ENCODE results near the gene CCND3.

CCND3 gene

DNA sequence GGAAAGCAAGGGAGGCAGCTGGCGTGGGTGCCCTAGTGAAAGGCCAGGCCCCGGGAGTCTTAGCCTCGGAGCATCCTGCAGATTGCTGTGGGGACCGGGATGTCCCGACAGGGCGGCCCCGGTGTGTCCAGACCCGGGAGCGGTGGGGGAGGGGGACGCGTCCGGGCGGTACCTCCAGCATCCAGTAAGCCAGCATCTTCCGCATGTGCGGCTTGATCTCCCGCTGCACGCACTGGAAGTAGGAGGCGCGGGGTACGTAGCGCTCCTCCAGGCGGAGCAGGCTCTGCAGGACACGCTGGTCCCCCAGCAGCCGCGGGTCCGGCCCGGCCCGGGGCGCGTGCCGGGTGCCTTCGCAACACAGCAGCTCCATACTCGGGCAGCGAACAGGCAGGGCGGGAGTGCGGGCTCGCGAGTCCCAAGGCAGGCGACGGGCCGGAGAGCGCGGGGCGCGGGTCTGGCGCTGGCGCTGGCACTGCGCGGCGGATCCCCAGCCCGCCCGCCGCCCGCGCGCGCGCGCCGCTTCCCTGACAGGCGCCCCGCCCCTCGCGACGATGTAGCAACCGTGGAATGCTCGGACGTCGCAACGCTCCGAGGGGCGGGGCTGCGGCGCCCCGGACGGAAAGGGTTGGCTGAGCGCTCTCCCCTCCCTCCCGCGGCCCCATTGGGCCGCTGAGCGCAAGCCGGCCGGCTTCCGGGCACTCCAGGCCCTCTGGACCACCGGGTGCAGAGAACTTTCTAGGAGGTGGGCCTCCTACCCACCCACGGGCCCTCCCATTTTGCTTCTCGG lies at the start of gene CCND3:
TSS of gene CCND3 (minus strand) at position 529 of the 787 bp plus-strand sequence. CDS start at position 370, 159 bp downstream.
- DNase-seq (ENCODE audit: low spot score), result peak; percentile 83

- no peak for DNase-seq (ENCODE audit: low spot score)
Measured at GRCh38 chr6:41986339-41986738, 44.7 kb upstream of the CCND3 start.

DNA sequence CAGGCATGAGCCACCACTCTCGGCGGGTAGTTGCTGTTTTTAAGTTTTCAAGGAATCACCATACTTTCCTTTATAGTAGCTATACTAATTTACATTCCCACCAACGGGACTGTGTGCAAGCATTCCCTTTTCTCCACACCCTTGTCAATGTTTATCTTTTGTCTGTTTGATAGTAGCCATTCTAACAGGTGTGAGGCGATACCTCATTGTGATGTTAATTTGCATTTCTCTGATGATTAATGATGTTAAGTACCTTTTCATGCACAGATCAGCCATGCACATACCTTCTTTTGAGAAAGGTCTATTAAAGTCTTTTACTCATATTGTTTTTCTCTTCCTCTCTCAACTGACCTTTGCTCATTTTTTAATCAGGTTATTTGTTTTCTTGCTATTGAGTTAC lies 43.0 kb upstream of the CCND3 start:
- DNase-seq (ENCODE audit: low spot score), result no peak

DNA sequence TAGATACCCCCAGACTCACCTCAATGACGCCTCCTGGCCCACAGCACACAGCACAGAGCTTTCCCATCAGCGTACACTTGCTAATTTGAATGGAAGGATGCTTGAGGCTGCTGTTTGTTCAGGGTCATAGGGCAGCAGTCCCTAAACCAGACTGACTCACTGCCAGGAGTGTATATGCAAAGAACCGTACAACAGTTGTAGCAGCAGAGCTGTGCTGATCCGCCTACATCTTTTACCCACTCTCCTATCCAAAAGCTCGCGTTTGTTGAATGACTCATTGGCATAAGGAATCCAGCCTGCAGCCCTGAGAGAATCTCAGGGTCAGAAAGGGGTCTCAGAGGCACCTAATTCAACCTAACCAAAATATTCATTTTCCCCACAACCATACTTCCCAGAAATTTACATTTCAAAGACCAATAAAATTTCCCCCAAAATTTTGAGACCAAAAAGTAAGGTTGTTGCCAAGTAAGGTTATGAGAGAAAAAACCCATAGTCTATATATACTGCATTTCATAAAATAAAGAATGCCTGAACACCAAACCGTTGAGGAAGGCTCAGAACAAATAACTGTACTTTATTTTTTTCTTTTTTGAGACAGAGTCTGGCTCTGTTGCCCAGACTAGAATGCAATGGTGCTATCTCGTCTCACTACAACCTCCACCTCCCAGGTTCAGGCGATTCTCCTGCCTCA lies 35.3 kb upstream of the CCND3 start:
- no peak for DNase-seq (ENCODE audit: low spot score)

DNA sequence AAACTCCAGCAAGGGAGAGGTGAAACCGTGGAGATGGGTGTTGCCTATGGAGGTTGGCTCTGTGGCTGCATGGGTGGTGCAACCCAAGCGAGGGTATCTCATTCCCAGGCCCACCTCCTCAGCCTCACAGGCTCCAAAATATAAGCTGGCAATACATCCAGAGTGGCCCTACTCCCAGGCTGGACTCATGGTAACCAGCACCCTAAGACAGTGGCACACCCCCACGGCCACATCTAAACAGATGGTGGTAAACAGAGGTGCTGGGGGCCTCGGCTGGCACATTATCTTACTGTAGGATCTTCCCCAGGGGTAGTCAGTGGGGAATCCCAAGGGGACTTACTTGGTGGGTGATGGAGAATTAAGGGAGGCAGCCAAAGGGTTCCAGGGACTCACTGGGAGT lies 33.7 kb upstream of the CCND3 start:
- no peak for DNase-seq (ENCODE audit: low spot score)

DNA sequence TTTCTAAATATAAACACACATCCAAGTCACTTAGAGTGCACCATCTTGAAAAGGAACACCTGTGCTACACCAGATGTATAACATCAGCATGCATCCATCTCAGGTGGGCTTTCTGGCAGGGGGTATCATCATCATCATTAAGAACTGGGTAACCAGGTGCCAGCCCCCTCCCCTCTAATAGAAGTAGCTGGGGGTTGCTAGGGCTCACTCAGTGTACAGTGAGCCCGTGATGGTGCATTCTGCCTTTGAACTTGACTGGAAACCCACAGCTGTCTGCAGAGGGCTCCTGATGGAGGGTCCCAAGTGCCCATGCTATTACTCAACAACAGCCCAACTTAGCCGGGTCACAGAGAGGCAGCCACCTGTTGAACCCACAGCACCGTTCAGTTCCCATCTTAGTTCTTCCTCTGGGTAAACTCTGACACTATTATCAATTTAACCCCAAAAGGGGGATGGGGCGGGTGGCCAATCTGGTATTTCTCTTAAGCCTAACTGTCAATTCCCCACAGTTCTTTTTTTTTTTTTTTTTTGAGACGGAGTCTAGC lies 32.7 kb upstream of the CCND3 start:
- no peak for DNase-seq (ENCODE audit: low spot score)

DNA sequence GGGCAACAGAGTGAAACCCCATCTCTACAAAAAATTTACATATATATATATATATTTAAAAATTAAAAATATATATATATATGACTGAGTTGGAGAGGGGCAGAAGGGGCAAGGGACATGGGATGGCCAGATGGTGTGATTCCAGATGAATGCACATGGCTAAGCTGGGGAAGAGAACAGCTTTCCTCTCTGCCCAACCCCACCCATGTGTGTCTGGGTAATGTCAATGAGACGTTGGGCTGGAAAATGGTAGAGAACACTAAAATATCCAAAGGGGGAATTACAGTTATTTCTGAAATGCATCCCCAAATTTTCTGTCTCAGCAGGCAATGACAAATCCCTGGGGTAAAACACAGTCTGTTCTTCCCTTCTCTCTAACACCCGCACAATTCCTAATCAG lies 31.2 kb upstream of the CCND3 start:
- DNase-seq (ENCODE audit: low spot score), result no peak

GRCh38 chr6:41970436-41970846 lies 28.8 kb upstream of the CCND3 start:
- DNase-seq (ENCODE audit: low spot score), result peak; percentile 27

GRCh38 chr6:41967312-41968287 lies 26.0 kb upstream of the CCND3 start:
- DNase-seq (ENCODE audit: low spot score), result no peak

GRCh38 chr6:41966961-41967311 lies 25.3 kb upstream of the CCND3 start:
- peak; percentile 83 for DNase-seq (ENCODE audit: low spot score)

DNA sequence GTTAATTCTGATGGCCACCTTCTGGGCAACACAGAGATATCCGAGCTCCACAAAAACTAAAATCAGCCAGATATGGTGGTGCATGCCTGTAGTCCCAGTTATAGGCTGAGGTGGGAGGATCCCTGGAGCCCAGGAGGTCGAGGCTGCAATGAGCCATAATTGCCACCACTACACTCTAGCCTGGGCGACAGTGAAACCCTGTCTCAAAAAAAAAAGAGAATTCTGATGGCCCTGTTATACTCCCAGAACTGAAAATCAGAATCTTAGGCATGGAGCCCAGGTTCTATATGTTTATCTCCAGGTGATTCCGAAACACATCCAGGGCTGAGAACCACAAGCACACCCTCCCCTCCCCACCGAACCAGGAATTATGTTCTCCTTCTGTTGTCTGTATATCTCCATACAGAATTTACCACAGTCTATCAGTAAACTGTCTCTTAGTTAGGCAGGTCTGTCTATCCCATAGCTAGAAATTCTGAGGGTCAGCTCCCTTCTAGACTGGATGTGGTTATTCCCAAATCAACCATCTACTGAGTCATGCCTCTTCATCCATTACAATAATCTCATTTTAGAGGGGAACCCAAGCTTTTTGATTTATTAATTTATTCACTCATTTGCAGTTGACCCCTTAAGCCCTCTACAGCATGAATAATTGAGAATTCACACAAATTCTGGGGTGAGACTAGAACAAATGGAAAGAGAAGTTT lies 24.8 kb upstream of the CCND3 start:
- DNase-seq (ENCODE audit: low spot score), result peak; percentile 18

GRCh38 chr6:41965429-41966213 lies 24.0 kb upstream of the CCND3 start:
- DNase-seq (ENCODE audit: low spot score), result peak; percentile 27

DNA sequence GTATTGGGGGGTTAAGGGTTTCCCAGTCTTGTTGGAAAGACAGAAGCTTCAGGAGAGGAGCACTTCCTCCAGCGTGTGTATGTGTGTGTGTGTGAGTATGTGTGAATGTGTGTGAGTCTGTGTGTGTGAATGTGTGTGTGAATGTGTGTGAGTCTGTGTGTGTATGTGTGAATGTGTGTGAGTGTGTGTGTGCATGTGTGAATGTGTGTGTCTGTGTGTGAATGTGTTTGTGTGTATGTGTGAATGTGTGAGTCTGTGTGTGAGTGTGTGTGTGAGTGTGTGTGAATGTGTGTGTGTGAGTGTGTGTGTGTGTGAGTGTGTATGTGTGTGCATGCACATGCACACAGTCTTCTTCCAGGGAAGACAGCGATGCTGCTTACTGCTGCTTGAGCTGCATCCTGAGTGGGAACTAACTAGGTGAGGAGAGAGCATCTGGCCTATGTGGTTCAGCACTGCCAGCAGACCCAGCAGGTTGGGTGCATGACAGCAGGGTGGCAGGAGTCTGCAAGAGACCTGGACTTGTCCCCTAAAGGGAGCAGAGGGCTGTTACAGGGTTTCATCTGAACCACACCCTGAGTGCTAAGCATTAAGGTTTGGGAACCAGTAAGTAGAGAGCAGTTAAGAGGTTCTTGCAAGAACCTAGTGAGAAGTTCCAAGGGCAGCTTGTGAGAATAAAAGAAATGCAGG lies 22.7 kb upstream of the CCND3 start:
- no peak for DNase-seq (ENCODE audit: low spot score)

GRCh38 chr6:41963371-41963770 lies 21.8 kb upstream of the CCND3 start:
- no peak for DNase-seq (ENCODE audit: low spot score)

DNA sequence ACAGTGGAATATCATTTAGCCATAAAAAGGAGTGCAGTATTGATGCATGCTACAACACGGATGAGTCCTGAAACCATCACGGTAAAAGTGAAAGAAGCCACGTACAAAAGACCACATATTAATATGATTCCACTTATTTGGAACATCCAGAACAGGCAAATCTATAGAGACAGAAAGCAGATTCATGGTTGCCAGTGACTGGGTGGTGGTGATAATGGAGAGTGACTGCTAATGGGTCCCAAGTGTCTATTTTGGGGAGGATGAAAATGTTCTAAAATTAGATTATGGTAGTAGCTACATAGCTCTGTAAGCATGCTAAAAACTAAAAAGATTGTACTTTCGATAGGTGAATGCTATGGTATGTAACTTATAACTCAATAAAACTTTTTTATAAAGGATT lies 18.4 kb upstream of the CCND3 start:
- DNase-seq (ENCODE audit: low spot score), result no peak

DNA sequence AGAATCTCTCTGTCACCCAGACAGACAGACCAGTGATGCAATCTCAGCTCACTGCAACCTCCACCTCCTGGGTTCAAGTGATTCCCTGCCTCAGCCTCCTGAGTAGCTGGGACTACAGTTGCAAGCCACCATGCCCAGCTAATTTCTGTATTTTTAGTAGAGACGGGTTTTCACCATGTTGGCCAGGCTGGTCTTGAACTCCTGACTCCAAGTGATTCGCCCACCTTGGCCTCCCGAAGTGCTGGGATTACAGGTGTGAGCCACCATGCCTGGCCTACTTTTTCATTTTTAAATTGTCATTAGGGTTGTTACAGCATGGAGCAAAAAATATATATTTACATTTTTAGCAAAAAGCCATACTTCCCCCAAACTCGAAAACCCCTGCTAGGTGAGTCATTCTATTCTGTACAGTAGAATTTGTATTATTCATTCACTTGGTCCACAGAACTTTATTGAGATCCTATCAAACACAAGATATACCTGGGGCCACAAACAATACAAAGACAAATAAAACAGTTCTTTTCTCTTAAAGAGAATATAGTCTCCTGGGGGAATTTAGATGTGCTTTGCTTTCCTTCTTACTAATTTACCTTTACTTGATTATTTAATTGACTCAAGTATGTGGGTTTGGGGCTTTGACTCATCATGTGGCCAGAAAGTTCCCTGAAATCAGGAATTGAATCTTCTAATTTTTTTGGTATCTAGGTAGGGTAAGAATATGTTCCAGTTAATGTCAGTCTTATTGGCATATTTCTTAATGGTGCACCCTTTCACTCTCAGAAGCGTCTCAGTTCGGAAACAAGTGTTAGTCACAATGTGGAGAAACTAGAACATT lies 16.6 kb upstream of the CCND3 start:
- DNase-seq (ENCODE audit: low spot score), result no peak

- DNase-seq (ENCODE audit: low spot score), result no peak
Measured at GRCh38 chr6:41957117-41957516, 15.5 kb upstream of the CCND3 start.

GRCh38 chr6:41955412-41955811 lies 13.8 kb upstream of the CCND3 start:
- no peak for DNase-seq (ENCODE audit: low spot score)

- no peak for DNase-seq (ENCODE audit: low spot score)
Measured at GRCh38 chr6:41954668-41955067, 13.1 kb upstream of the CCND3 start.
